ENCODE measurements around the gene GPC5.

Gene GPC5

DNA sequence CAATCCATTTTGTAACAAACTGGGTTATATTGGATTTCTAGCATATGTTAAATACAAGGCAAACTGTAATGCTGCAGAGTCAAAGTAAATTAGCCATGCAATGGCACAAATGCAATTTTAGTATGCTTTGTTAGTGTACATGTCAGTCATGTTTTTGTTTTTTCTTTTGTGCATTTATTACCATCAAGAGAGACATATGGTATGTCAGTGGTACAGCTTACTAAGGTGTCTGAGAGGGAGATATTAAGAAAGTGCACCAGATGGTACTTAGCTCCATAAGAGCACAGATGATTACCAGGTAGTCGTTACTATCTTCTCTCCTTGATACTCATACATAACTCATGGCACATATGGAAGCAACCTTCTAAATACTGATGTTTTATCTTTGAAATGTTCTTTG is 550.3 kb downstream of the GPC5 start:
- no peak for TF ChIP-seq CTCF (conservative IDR thresholded peaks at IDR 0.05; ENCODE audit: low read depth, low read length)

DNA sequence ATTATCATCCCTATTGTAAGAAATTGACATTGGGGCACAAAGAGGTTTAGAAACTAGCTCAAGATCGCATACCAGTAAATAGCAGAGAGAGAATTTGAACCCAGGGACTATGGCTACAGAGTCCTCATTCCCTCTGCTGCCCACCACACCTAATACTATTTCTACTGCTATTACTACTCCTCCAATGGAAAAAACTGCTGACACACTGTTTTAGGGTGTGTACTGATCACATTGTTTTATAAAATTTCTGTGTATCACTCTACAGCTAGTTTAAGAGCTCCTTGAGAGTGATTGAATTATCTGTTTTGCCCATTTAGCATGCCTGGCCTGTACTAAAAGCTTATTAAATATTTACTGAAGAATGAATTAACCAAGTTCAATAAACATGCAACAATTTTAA is 552.4 kb downstream of the GPC5 start:
- no peak for TF ChIP-seq CTCF (conservative IDR thresholded peaks at IDR 0.05; ENCODE audit: low read depth, low read length)
- no peak overlapping the region for H3K4me3 ChIP-seq (ENCODE audit: low read depth, low read length)
- no peak for DNase-seq (ENCODE audit: low read depth)

More for the DNA sequence above, 550.3 kb downstream of the GPC5 start:
- no peak for DNase-seq (ENCODE audit: low read depth)
- no peak overlapping the region for H3K4me3 ChIP-seq (ENCODE audit: low read depth, low read length)

DNA sequence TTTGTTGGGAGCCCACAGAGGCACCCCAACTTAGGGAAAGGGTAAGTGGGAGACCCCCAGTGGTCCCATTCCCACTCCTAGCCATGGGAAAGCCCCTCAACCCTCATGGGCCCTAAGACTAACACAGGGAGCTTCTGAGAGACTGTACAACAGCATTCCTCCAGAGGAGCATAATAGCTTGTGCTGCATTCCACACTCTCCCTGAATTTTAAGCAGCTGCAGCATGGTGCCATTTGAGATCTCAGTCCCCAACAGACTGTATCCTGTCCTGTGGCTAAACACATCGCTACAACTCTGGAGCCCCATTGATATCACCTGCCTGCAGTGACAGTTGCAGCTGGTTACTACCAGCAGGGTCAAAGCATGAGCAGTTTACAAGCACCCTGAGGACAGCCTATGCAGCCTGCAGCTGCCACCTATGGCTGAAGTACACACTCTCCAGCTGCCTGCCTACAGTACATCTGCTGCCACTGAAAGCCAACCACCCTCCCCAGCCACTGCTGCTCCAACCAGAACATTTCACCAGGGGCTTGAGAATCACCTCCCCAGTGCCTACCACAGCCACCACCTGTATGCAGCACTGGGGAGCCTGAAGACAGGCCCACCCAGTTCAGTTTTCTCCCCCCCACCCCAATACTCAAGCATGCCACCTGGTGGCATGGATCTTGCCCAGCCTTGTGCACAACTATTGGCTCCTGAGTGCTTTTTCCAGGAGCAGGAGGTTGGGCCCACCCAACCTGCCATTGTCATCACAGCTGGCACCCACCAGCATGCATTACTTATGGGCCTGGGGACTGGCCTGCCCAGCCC is 557.3 kb downstream of the GPC5 start:
- DNase-seq (ENCODE audit: low read depth), result no peak
- TF ChIP-seq CTCF (conservative IDR thresholded peaks at IDR 0.05; ENCODE audit: low read depth, low read length), result no peak
- H3K4me3 ChIP-seq (ENCODE audit: low read depth, low read length), result no peak overlapping the region

GRCh38 chr13:91960947-91961346 is 562.5 kb downstream of the GPC5 start:
- no peak for TF ChIP-seq CTCF (conservative IDR thresholded peaks at IDR 0.05; ENCODE audit: low read depth, low read length)
- DNase-seq (ENCODE audit: low read depth), result no peak
- H3K4me3 ChIP-seq (ENCODE audit: low read depth, low read length), result no peak overlapping the region

DNA sequence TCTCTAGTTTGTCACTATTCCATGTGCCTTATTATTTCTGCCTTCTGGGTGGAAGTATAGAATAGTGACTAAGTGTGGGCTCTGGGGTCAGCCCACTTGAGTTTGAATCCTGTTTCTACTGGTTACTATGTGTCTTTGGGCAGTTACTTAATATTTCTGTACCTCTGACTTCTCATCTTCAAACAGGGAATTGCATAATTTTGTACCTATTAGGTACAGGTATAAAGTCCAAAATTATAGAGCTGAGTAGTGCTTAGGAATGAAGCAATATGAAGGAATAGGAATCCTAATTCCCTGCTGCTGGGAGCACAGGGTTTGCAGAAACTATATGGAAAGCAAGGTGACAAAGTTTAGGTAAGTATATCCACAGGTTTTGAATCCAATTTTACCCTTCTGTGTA is 564.5 kb downstream of the GPC5 start:
- no peak for TF ChIP-seq CTCF (conservative IDR thresholded peaks at IDR 0.05; ENCODE audit: low read depth, low read length)
- H3K4me3 ChIP-seq (ENCODE audit: low read depth, low read length), result no peak overlapping the region
- DNase-seq (ENCODE audit: low read depth), result no peak

DNA sequence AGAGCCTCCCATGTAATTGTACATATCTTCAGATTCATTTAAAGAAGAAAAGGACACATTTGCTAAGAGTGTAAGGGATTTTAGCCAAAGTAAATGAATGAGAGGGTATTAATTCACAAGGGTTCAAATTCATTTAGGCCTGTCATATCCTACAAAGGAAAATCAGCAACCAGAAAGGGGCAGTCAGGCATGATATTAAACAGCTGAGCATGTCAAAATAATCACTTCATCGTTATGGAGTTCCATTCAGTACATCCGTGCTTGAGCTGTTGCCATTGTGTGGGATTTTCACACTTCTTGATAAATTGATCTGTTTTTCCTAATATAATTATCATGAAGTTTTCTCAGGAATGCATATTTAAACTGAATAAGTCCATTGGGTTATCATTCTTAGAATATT is 567.1 kb downstream of the GPC5 start:
- DNase-seq (ENCODE audit: low read depth), result no peak
- no peak for TF ChIP-seq CTCF (conservative IDR thresholded peaks at IDR 0.05; ENCODE audit: low read depth, low read length)

DNA sequence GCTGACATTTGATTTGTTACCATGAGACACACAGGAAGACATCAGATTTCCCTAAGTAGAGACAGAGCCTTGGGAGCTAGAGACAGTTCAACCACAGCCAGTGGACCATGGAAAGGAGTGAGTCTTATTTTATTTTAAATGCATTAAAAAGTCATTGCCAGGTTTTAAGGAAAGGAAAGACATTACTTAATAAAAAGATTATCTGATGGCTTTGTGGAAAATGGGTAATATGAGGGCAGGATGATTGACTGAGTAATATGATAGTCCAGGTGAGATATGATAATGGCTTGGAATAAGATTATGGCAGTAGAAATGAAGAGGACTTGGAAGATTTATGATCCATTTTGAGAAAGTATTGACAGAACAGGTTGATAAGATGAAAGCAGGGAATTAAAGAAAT is 580.1 kb downstream of the GPC5 start:
- no peak for DNase-seq (ENCODE audit: low read depth)
- TF ChIP-seq CTCF (conservative IDR thresholded peaks at IDR 0.05; ENCODE audit: low read depth, low read length), result no peak
- H3K4me3 ChIP-seq (ENCODE audit: low read depth, low read length), result no peak overlapping the region

More for the DNA sequence above, 567.1 kb downstream of the GPC5 start:
- no peak overlapping the region for H3K4me3 ChIP-seq (ENCODE audit: low read depth, low read length)

Data from choroid plexus epithelial cell (primary cell).